NCI-H82 (cell line): ENCODE results near the gene DEFB126.
"Not testable (repeated sequence)": the region's sequence is repeated elsewhere in the genome, so short reads cannot be mapped to it uniquely, and the experiment has no call there.

Experiments
- DNase-seq: peaks from one replicate; lab custom pipeline; 2025; lab: John Stamatoyannopoulos, UW

The DEFB126 gene

GRCh38 chr20:142290-142689 lies at the start of gene DEFB126:
TSS of gene DEFB126 (plus strand) at chr20:142590. CDS start at chr20:142629, 39 bp downstream.
- DNase-seq = no peak

GRCh38 chr20:93641-94040 lies 48.7 kb upstream of the DEFB126 start:
- DNase-seq = no peak

GRCh38 chr20:95215-95614 lies 47.2 kb upstream of the DEFB126 start:
- DNase-seq = no peak

GRCh38 chr20:97691-98090 lies 44.7 kb upstream of the DEFB126 start:
- not testable (repeated sequence) for DNase-seq

DNA sequence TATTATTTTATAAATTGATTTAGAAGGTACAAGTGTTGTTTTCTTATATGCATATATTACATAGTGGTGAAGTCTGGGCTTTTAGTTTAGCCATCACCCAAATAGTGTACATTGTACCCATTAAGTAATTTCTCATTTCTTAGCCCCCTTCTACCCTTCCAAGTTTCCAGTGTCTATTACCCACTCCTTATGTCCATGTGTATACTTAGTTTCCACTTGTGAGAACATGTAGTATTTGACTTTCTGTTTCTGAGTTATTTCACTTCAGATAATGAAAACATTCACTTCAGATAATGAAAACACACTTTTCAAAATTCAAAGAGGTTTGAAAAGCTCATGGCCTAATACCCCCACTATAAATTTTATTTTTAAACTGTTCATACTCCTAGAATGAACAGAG lies 40.4 kb upstream of the DEFB126 start:
- DNase-seq = no peak

DNA sequence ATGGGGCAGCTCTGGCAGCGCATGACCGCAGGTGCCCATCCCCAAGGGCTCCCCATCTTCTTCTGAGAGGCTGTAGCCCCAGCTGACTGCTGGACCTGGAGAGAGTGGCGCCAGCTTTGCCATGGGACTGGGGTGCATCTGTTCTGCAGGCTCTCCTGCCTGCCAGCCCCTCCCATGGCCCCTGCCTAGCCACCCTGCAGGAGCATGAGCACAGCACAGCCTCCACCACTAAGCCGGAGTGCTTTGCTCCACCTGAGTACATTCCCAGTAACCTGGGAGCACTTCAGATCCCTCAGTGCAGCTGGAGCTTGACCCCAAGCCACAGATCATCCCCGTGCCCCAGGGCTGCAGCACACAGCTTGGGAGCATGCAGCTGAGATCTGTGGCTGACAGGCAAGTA lies 38.9 kb upstream of the DEFB126 start:
- DNase-seq = no peak

DNA sequence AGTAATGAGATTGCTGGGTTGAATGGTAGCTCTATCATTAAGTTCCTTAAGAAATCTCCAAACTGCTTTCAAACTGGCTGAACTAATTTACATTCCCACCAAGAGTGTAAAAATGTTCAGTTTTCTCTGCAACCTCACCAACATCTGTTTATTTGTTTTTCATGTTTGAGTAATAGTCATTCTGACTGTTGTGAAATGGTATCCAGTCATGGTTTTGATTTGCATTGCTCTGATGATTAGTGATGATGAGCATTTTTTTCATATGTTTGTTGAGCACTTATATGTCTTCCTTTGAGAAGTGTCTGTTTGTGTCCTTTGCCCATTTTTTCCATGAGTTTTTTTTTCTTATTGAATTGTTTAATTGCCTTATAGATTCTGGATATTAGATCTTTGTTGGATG lies 30.0 kb upstream of the DEFB126 start:
- DNase-seq = no peak

GRCh38 chr20:117518-117917 lies 24.9 kb upstream of the DEFB126 start:
- DNase-seq = no peak

- peak; percentile 21 for DNase-seq
Observed at GRCh38 chr20:129786-130323, 12.5 kb upstream of the DEFB126 start.

DNA sequence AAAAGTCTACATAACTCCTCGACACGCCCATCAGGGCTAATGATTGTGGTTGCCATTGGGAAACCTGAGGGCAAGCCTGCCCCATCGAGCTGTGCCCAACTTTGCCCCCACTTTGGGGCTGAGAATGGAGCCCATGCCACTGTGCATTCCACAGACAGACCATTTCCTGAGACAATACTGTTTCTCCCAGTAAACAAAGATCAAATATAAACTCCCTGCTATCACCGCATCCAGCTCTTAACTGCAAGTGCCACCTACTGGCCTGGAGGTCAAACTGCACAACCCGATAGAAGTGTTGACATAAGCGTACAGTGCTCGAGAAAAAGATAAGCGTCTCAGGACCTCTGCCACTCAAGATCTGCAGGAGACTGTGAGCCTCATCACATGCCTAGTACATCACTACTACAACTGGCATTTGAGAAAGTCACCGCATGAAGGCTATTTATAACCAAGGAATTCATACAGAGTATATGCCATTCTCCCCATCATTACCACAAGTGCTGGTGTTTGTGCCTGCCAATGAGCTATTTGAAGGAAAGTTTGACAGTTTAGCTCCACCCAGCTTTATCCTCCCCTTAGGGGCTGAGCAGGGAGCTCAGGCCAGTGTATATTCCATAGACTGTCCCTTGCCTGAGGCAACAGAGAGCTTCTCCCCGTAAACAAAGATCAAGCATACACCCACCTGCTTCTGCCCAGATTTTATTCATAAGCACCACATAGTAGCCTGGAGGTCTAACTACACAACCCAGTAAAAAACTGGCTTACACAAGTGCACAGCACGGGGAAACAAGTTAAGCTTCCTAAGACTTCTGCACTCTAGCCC lies 4.5 kb upstream of the DEFB126 start:
- DNase-seq = peak; percentile 65

GRCh38 chr20:145877-146276 lies 3.5 kb downstream of the DEFB126 start:
- no peak for DNase-seq

DNA sequence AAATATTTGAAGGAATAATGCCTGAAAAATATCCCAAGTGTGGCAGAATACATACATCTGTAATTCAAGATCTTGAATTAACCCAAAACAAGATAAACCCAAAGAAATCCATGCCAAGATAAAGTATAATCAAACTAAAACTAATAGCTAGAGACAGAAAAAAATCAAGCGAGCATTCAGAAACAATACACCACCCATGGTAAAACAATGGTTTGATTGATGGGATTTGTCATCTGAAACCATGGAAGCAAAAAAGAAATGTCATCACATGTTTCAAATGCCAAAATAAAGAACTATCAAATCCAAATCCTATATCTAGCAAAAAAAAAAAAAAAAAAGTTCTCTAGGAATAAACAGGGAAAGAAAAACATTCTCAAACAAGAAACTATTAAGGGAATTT lies 9.7 kb downstream of the DEFB126 start:
- no peak for DNase-seq

- no peak for DNase-seq
Observed at GRCh38 chr20:157154-157553, 14.8 kb downstream of the DEFB126 start, which contains the start of gene DEFB127. TSS of gene DEFB127 (plus strand) at chr20:157454. CDS start at chr20:157545, 91 bp downstream.

GRCh38 chr20:164618-165017 lies 22.2 kb downstream of the DEFB126 start:
- DNase-seq = no peak

DNA sequence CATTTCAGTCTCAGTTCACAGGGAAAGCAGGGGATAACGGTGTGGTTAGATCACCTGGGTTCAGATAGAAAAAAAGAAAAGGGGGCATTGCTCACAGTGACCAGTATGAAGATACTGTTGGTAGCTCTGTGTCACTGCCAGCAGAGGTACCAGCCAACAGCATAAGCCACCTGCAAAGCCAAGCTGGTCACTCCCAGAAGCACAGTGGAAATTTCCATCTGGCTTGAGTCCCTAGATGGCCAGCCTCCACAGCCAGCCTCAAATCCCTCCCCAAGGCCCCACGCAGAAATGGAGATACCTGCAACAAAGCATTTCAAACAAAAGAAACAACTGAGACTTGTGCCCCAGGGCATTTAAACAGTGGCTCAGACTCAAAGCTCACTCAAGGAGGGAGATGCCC lies 26.5 kb downstream of the DEFB126 start:
- DNase-seq = no peak

- DNase-seq = no peak
Observed at GRCh38 chr20:184288-184687, 41.9 kb downstream of the DEFB126 start.

GRCh38 chr20:187733-188132 lies 45.3 kb downstream of the DEFB126 start:
- no peak for DNase-seq

- DNase-seq = no peak
Observed at GRCh38 chr20:189611-190010, 47.2 kb downstream of the DEFB126 start, which contains the start of gene DEFB128. TSS of gene DEFB128 (minus strand) at chr20:189711. CDS start at chr20:189623, 88 bp downstream.
